Measurements from ENCODE around the gene SERPINB1.
"Not testable (repeated sequence)": the region's sequence is repeated elsewhere in the genome, so short reads cannot be mapped to it uniquely, and the experiment has no call there.

Gene SERPINB1

DNA sequence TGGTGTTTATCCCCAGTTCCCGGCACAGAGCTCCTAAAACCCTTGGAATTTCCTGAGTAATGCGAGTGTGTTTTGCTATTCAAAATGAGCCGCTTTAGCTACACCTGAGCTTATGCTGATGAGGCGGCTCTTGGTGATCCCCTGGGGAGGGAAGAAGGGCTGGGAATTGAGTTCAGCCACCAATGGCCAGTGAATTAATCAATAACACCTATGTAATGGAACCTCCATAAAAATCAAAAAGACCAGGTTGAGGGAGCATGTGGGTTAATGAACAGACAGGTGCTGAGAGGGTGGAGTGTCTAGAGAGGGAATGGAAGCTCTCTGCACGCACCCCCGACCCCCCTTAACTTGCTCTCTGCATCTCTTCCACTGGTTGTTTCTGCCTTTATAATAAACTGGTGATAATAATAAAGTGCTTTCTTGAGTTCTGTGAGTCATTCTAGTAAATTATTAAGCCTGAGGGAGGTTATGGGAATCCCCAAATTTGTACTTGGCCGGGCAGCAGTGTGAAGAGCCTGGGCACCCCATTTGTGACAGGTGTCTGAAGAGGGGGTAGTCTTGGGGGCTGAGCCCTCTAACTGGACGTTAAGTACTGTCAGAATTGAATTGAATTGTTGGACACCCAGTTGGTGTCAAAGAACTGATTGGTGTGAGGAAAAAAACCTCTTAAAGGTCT is 24.6 kb upstream of the SERPINB1 start:
- DNase-seq (ENCODE audit: low read depth): no peak

DNA sequence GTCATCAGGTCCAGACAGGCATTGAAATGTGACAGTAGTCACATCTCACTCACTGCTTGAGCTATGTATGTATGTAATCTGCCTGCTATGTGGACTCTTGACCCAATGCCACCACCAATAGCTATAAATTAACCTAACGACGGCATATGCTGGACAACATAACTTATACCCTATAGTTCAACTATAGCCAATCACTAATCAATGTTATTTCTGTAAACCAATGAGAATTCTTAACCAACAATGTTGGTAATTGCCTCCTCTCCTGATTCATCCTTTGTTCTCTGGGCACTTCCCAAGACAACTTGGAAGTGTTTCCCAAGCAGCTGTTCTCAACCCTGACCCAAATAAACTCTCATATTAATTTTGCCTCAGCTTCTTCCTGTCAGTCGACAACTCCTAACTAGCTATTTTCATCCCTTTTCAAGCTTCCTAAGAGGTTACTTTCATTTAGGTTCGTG is 24.1 kb upstream of the SERPINB1 start:
- peak; percentile 55 for DNase-seq (ENCODE audit: low read depth)

DNA sequence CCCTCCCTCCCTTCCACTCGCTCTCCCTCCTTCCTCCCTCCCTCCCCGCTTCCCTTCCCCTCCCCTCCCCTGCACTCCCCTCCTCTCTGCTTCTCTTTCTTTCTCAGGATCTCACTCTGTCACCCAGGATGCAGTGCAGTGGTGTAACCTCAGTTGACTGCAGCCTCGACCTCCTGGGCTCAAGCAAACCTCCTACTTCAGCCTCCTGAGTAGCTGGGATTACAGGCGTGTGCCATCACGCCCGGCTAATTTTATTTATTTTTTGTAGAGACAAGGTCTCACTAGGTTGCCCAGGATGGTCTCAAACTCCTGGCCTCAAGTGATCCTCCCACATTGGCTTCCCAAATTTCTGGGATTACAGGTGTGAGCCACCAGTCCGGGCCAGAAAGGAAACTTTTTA is 23.6 kb upstream of the SERPINB1 start:
- DNase-seq (ENCODE audit: low read depth): no peak

DNA sequence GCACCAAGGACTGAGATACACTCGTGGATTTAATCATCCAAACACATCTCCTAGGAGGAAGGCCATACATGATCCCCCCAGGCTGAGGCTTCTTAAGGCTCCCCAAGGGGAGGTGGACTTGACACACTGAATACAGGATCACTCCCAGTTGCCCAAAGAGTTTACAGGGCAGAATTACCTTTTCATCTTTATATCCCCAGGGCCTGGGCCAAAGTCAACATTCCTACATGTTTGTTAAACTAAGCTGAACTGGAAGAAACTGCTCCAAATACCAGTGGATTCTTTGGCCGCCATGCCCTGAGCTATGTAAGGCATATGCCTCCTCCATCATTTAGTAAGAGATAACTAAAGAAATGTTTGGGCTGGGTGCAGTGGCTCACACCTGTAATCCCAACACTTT is 22.2 kb upstream of the SERPINB1 start:
- DNase-seq (ENCODE audit: low read depth): no peak

DNA sequence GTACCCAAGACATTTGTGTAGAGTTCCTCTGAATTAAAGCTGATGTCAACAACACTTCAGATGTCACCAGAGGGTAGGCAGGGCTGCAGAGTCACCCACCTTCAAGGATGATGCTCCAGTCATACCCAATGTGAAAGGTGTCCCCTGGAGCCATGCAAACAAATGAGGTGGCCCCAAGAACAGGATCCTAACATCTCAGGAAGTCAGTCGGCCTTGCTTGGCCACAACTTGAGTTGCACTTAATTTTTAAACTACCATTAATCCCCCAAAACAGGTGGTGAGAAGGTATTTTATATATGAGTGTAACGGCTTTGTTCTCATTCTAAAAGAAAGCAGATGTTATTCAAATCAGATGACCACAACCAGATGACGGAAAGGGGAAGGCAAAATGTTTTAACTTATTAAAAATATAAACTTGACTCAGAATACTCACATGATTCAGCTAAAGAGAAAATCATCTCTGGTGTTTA is 21.1 kb upstream of the SERPINB1 start:
- DNase-seq (ENCODE audit: low read depth): no peak

DNA sequence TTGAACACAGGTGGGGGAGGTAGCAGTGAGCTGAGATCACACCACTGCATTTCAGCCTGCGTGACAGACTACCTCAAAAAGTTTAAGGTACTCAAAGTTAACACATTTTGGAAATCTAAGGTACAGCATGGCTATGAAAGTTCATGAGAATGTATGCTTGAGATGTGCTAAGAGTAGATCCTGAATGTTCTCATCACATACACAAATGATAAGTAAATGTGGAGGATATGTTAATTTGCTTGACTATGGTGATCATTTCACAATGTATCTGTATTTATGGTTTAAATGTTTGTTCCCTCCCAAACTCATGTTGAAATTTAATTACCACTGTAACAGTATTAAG is 20.1 kb upstream of the SERPINB1 start:
- no peak for DNase-seq (ENCODE audit: low read depth)

DNA sequence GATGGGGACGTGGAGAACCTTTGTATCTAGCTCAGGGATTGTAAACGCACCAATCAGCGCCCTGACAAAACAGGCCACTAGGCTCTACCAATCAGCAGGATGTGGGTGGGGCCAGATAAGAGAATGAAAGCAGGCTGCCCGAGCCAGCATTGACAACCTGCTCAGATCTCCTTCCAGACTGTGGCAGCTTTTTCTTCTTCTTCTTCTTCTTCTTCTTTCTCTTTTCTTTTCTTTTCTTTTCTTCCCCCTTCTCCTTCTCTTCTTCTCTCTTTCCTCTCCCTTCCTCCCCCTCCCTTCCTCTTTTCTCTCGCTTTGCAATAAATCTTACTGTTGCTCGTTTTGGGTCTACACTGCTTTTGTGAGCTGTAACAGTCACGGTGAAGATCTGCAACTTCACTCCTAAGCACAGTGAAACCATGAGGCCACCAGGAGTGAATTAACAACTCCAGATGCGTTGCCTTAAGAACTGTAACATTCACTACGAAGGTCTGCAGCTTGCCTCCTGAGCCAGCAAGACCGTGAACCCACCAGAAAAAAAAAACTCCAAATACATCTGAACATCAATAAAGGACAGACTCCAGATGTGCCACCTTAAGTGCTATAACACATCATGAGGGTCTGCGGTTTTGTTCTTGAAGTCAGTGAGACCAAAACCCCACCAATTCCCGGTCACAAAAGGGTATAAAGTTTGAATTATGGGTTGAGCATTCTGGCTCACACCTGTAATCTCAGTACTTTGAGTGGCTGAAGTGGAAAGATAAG is 19.6 kb upstream of the SERPINB1 start:
- no peak for DNase-seq (ENCODE audit: low read depth)

DNA sequence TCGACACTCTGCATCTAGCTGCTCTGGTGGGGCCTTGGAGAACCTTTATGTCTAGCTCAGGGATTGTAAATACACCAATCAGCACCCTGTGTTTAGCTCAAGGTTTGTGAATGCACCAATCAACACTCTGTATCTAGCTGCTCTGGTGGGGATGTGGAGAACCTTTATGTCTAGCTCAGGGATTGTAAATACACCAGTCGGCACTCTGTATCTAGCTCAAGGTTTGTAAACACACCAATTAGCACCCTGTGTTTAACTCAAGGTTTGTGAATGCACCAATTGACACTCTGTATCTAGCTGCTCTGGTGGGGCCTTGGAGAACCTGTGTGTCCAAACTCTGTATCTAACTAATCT is 19.0 kb upstream of the SERPINB1 start:
- DNase-seq (ENCODE audit: low read depth): not testable (repeated sequence)

DNA sequence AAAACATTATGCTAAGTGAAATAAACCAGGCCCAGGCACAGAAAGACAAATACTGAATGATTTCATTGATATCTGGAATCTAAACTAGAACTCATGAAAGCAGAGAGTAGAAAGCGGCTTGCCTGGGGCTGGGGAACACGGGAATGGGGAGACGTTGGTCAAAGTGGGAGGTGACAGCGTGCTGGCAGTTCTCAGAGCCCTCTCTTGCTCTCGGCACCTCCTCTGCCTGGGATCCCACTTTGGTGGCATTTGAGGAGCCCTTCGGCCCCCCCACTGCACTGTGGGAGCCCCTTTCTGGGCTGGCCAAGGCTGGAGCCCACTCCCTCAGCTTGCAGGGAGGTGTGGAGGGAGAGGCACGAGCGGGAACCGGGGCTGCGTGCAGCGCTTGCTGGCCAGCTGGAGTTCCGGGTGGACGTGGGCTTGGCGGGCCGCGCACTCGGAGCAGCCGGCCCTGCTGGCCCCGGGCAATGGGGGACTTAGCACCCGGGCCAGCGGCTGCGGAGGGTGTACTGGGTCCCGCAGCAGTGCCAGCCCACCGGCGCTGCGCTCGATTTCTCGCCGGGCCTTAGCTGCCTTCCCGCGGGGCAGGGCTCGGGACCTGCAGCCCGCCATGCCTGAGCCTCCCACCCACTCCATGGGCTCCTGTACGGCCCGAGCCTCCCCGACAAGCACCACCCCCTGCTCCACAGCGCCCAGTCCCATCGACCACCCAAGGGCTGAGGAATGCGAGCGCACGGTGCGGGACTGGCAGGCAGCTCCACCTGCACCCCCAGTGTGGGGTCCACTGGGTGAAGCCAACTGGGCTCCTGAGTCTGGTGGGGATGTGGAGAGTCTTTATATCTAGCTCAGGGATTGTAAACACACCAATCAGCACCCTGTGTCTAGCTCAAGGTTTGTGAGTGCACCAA is 18.4 kb upstream of the SERPINB1 start:
- not testable (repeated sequence) for DNase-seq (ENCODE audit: low read depth)

DNA sequence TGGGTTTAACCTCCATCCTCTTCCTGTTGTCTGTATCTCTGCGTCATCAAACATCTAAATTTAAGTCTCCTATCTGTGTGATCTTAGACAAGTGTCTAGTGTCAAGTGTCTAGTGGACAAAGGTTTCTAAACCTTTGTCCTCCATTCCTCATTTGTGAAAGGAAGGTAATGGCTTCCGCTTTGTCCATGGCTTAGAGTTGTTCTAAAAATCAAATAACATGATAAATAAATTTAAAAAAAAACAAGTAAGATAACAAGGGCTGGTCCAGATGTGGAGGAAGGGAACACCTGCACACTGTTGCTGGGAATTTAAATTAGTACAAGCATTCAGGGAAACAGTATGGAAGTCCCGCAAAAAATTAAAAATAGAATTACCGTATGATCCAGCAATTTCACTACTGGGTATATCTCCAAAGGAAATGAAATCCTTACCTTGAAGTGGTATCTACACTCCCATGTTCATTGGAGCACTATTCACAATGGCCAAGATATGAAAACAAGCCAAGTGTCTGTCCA is 17.6 kb upstream of the SERPINB1 start:
- no peak for DNase-seq (ENCODE audit: low read depth)

DNA sequence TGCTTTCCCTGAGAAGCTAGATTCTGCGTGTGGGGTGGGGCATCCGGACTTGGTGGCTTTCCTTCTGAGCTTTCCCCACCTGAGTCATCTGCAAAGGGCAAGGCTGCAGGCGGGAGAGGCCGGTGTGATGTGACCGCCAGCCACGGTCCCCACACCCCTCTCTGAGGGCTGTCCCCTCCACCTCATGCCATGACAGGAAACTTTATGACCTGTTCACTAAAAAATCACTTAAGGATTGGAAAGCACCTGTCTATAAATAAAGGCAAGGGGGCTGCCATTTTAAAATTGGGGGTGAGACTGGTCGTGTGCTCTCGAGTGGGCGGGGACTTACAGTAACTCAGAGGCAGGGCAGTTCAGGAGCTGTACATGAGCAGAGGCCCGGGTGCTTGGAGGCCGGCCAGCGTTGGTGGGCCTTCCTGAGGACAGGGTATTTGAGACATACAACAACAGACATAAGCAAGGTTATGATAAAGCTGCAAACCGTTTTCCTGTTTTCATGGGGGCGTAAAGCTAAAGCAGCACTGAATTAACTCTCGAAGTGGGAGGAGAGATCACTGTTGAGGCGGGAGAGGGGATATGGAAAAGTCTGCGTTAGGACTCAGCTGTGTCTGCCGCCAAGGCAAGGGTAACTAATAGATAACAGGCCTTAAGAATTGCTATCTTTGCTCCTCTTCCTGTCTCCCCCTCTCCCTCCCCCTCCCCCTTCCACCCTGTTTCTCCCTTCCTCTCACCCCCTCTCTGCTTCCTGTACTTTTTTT is 16.1 kb upstream of the SERPINB1 start:
- no peak for DNase-seq (ENCODE audit: low read depth)

DNA sequence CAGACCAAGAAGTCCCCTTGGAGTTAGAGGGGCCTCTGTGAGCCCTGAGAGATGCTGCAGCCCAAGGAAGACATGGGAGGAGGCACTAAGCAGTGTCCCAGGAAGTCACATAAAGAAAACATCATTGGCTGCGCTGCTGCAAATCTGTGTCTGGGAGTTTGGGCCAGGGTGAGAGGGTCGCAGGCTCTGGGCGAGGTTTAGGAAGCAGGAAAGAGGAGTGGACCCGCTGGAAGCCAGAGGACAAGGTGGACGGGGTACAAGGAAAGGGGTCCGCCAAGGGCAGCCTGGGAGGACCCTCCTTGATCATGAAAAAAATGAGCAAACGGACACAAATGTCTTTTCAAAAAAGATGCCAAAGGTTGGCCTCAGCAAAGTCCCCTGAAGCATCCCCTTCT is 15.5 kb upstream of the SERPINB1 start:
- DNase-seq (ENCODE audit: low read depth): no peak

DNA sequence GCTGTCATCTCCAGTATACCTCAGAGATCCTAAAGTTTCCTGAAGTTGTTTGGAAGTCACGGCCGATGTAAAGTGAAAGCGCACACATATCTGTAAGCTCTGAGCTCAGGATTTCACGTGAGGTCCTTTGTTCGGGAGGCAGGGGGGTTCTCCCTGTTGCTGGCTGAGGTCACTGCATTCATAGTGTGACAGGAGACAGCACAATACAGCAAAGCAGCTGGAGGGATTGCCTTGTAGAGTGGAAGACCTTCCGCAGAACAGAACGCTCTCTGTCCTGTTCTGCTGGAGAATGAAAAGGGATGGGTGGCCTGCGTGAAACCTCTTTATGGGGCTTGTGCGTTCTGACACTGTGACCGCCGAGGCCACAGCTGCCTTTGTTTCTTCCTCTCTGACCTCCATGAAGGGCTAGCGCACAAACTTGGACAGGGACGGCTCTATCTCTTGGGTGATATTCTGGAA is 13.4 kb upstream of the SERPINB1 start:
- no peak for DNase-seq (ENCODE audit: low read depth)

DNA sequence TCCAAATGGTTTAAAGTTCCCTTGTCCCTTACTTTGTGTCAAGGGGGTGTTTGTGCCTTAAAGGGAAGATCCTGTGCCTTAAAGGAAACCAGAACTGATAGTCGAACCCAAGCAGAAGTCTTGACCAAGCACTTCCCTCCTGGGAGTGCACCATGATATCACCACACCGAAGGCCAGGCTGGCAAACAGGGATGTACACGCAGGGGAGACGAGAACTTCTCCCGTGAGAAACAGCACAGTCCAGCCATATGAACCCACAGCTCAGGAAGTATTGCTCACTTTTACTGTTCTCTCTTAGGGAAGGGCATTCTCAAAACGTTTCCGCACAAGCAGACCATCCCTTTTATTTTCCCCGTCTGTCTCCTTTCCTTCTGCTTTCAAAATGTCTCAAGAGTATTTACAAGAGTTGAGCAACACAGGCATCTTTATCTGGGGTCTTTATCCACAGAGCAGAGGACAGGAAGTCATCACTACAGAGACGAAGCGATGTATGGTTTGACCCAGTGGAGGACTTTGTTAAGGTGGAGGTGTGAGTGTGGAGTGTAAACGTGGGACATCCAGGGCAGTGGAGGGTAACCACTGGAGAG is 12.8 kb upstream of the SERPINB1 start:
- DNase-seq (ENCODE audit: low read depth): no peak

DNA sequence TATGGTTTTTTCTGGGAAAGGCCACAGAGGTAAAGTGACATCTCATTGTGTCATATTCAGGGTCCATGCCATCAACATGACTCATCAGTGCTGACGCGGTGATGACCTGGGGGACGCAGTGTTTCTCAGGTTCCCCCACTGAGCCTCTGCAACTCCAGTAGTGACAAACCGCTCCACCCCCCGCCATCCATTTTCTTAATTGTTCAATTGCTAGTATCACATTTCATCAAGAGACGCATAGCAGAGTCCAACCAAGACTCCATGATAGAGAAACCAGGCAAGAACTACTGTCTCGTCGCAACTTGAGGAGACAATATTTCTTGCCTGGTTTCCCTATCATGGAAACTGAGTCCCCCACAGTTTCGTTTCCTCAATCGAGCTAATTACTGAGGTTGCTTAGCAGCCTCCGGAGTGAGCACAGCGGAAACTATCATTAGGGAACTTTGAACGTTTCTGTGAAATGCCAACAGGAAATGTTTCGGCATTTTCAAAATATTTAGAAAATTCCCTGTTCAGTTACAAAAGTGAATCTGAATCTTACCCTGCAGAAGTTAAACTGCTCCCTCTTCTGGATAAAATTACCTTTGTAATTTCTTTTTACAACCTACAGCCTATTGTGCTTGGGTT is 12.2 kb upstream of the SERPINB1 start:
- peak; percentile 81 for DNase-seq (ENCODE audit: low read depth)

DNA sequence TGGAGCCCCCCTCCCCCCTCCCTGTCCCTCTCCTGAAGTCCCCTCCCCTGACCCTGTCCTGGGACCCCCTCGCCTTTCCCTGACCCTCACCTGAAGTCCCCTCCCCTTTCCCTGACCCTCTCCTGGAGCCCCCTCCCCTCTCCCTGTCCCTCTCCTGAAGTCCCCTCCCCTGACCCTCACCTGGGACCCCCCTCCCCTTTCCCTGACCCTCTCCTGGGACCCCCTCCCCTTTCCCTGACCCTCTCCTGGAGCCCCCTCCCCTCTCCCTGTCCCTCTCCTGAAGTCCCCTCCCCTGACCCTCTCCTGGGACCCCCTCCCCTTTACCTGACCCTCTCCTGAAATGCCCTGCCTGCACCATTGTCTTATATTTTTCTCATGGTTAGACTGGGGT is 11.7 kb upstream of the SERPINB1 start:
- not testable (repeated sequence) for DNase-seq (ENCODE audit: low read depth)

DNA sequence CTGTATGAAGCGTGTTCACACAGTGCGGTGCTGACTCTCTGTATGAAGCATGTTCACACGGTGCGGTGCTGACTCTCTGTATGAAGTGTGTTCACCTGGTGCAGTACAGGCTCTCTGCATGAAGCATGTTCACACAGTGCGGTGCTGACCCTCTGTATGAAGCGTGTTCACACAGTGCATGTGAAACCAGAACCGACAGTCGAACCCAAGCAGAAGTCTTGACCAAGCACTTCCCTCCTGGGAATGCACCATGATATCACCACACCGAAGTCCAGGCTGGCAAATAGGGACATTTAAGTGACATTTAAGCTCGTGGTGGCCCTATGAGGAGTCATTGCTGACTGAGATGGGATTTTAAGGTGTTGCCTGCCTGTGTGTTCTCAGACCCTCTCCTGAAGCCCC is 11.3 kb upstream of the SERPINB1 start:
- DNase-seq (ENCODE audit: low read depth): no peak

DNA sequence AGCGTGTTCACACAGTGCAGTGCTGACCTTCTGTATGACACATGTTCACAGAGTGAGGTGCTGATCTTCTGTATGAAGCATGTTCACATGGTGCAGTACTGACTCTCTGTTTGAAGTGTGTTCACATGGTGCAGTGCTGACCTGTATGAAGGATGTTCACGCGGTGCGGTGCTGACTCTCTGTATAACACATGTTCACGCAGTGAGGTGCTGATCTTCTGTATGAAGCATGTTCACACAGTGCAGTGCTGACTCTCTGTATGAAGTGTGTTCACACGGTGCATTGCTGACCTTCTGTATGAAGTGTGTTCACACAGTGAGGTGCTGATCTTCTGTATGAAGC is 10.8 kb upstream of the SERPINB1 start:
- no peak for DNase-seq (ENCODE audit: low read depth)

DNA sequence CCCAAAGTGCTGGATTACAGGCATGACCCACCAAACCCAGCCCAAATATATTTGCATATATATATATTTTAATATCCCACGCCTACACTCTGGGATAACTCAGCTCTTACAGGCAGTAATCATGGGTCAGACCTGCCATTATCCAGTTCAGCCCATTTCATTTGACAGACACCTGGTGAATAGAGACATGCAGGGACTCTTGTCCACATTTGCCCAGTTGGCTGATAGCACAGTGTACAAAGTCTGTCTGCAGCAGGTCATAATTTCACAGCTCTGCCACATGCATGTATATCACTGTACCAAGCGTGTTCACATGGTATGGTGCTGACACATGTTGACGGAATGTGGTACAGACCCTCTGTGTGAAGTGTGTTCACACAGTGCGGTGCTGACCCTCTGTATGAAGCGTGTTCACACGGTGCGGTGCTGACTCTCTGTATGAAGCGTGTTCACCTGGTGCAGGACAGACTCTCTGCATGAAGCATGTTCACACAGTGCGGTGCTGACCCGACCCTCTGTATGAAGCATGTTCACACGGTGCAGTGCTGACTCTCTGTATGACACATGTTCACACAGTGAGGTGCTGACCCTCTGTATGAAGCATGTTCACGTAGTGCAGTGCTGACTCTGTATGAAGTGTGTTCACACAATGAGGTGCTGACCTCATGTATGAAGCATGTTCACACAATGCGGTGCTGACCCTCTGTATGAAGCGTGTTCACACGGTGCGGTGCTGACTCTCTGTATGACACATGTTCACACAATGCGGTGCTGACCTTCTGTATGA is 10.3 kb upstream of the SERPINB1 start:
- no peak for DNase-seq (ENCODE audit: low read depth)

DNA sequence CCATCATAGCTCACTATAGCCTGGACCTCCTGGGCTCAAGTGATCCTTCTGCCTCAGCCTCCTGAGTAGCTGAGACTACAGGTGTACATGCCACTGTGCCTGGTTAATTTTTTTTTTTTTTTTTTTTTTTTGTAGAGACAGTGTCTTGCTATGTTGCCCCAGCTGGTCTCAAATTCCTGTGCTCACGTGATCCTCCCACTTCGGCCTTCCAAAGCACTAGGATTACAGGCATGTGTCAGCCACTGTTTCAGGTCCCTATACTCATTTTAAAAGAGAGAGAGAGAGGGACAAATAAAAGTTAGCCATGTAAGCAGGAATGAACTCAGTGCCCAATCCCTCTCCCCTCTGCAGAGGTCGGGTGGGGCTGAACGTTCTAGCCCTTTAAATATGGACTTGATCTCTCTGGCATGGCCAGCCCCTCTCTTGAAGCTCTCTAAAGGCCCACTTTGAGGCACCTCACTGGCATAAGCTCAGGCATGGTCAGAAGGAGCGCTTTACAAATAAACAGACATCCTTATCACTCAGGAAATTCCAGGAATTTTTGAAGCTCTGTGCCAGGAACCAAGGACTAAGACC is 9.0 kb upstream of the SERPINB1 start:
- no peak for DNase-seq (ENCODE audit: low read depth)
